Suprapubic skin (tissue), 4 donors: ENCODE results near the gene ZNFX1. TPM values are rescaled to one million over a fixed set of nuclear protein-coding genes. Genes with fewer than 3 reads are reported as not detected.

Source experiments
- DNase-seq, 2 donors: peaks; one replicate each; pipeline ENCODE4 v3.0.0-alpha.2; 2019; ENCODE audit warnings: low spot score in 2 of 2
- H3K27ac ChIP-seq: fragments of 200-600 bp; sonication (generic); one replicate; pipeline ENCODE4 v1.5.1; 2019
- H3K27me3 ChIP-seq: fragments of 200-600 bp; sonication (generic); one replicate; pipeline ENCODE4 v1.5.1; 2019
- H3K36me3 ChIP-seq: fragments of 200-600 bp; sonication (generic); one replicate; pipeline ENCODE4 v1.5.1; 2019
- H3K4me1 ChIP-seq: fragments of 200-600 bp; sonication (generic); one replicate; pipeline ENCODE4 v1.5.1; 2019
- H3K4me3 ChIP-seq: fragments of 200-600 bp; sonication (generic); one replicate; pipeline ENCODE4 v1.5.1; 2019; ENCODE audit warnings: mild to moderate bottlenecking
- H3K9me3 ChIP-seq: fragments of 200-600 bp; sonication (generic); one replicate; pipeline ENCODE4 v1.5.1; 2019
- EP300 ChIP-seq: sonication (generic); formaldehyde crosslinking; IDR thresholded peaks from one replicate; pipeline ENCODE4 v1.6.1; 2017; ENCODE audit warnings: antibody characterized with exemption
- POLR2A ChIP-seq, 2 donors: fragments of 450-650 bp; IDR thresholded peaks; one replicate each; pipeline ENCODE4 v1.6.1; 2017; ENCODE audit warnings: antibody characterized with exemption in 2 of 2, mild to moderate bottlenecking in 2 of 2, moderate library complexity in 2 of 2
- POLR2AphosphoS5 ChIP-seq, 3 donors: sonication (generic); formaldehyde crosslinking; IDR thresholded peaks; one replicate each; pipeline ENCODE4 v1.6.1; 2017; ENCODE audit warnings: antibody characterized with exemption in 3 of 3
- WGBS: methylation state at CpG from one replicate; pipeline ENCODE4 v1.1.5; 2018; 5-methylcytosine and 5-hydroxymethylcytosine counted together
- total RNA-seq, 4 donors: library from RNA; depleted of rRNA; stranded (reverse); fragments of >200 nt; gene quantifications; one replicate each; pipeline ENCODE4 v1.1.0, GENCODE V29; 2016
- TF ChIP-seq, protein P1 (sequence below), 2 donors: fragments of 200-600 bp in 1 of 2; fragments of 450-650 bp in 1 of 2; sonication (generic) in 1 of 2; IDR thresholded peaks; one replicate each; pipeline ENCODE4 v1.5.1; 2016 to 2019; ENCODE audit warnings: antibody characterized with exemption in 2 of 2, mild to moderate bottlenecking in 1 of 2, moderate library complexity in 1 of 2

The ZNFX1 gene
- total RNA-seq, 4 donors from 2014 or later = 25.9 to 36.1 (median 33.2) TPM

DNA sequence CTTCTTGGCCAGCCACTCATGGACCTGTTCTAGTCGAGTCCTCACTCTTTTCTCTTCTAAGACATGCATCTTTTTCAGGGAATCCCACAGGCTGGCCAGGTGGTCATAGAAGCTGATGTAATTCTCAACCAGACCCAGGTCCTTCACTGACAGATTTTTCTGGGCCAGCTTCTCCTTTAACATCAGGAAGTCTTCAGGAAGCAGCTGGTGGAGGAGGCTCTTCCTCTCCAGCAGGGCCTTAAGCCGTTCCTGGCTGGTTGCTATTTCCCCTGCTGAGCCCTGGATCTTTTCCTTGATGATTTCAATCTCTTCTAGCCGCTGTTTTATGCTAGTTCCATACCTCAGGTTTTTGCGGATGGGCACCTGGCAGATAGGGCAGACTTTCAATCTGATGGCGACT, 30.1 kb downstream of the ZNFX1 start:
- Histone ChIP-seq H3K36me3 (peaks cover 97% of the 10 kb centered on the region), H3K4me3 (no peak overlapping the region), H3K27me3 (no peaks in the 10 kb centered on the region), H3K27ac (no peak overlapping the region), H3K9me3 (no peaks in the 10 kb centered on the region), H3K4me1 (peaks cover 20% of the 10 kb centered on the region)
- 69% methylated on average over 5 of the region's 5 CpGs for WGBS
- no peak for DNase-seq
- TF ChIP-seq POLR2AphosphoS5 (IDR thresholded peaks at IDR 0.05) (no peak), POLR2A (IDR thresholded peaks at IDR 0.05) (no peak), EP300 (no peak)
- TF ChIP-seq, protein P1, sequence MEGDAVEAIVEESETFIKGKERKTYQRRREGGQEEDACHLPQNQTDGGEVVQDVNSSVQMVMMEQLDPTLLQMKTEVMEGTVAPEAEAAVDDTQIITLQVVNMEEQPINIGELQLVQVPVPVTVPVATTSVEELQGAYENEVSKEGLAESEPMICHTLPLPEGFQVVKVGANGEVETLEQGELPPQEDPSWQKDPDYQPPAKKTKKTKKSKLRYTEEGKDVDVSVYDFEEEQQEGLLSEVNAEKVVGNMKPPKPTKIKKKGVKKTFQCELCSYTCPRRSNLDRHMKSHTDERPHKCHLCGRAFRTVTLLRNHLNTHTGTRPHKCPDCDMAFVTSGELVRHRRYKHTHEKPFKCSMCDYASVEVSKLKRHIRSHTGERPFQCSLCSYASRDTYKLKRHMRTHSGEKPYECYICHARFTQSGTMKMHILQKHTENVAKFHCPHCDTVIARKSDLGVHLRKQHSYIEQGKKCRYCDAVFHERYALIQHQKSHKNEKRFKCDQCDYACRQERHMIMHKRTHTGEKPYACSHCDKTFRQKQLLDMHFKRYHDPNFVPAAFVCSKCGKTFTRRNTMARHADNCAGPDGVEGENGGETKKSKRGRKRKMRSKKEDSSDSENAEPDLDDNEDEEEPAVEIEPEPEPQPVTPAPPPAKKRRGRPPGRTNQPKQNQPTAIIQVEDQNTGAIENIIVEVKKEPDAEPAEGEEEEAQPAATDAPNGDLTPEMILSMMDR (IDR thresholded peaks at IDR 0.05) = no peak

DNA sequence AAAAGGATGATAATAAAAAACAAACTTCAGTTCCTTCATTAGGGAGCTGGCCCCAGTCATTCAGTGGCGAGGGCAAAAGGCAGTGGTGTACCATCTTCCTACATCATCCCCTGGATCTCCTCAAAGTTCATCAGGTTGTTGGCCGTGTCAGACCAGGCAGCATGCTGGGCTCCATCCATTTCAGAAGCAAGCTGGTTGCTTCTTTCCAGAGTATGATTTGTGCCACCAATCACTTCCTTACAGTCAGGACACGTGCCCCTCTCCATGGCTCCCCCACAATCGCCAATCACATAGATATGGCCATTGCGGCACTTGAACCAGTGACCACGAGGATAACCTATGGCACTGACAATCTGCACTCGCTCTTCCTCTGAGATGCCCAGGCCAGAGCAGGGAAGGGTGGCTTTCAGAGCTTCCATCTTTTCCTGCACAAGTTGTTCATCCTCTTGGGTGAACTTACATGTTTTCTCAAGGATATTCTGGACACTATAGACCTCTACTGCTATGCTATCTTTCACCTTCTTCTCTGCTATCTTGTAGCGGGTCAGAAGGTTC, 30.6 kb downstream of the ZNFX1 start:
- TF ChIP-seq POLR2AphosphoS5 (IDR thresholded peaks at IDR 0.05) (no peak), EP300 (no peak), POLR2A (IDR thresholded peaks at IDR 0.05) (no peak)
- TF ChIP-seq, protein P1 (IDR thresholded peaks at IDR 0.05) = no peak
- no peak overlapping the region for H3K27ac ChIP-seq

DNA sequence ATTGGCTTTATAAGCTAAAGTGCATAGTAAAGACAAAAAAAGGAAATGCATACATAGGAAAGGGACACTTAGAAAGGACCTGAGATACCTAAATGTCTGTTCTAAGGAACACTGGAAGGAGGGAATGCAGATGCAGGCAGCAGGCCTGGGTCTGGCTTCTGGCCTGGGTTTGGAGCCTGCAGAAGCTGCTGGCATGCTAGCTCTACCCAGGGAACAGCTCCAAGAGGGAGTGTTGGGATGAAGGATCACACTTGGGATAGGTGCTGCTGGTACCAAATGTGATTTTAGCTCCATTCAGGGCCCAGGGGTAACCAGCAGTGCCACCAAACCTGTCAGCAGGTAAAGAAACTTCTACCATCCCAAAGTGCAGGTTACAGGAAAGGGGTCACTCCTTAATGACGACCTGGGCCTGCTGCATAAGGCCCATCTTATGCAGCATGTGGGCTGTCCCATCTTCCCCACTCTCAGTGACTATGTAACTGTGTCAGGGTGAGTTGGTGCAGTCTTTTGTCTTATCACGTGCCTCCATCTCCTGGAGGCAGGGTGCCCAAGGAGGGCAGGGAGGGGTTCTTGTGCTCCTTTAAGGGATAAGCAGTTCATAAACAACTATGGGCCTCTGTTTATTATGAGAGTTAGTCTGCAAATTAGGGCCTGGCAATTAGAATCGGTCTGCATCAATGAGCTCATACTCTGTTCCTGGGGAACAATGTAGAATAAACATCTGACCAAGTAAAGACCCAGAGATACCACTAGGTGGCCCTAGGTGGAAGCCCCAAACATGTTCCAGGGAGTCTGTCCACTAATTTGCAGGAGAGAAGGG, 31.7 kb downstream of the ZNFX1 start:
- Histone ChIP-seq H3K27me3 (no peaks in the 10 kb centered on the region), H3K27ac (no peak overlapping the region), H3K4me1 (peaks cover 20% of the 10 kb centered on the region), H3K9me3 (no peaks in the 10 kb centered on the region), H3K4me3 (no peak overlapping the region), H3K36me3 (peaks cover 95% of the 10 kb centered on the region)
- WGBS = 31% methylated on average over 2 of the region's 3 CpGs
- DNase-seq = no peak
- no peak for TF ChIP-seq EP300
- TF ChIP-seq, protein P1 (IDR thresholded peaks at IDR 0.05) = peak; percentile 8 to 52

More for the DNA sequence above, 30.6 kb downstream of the ZNFX1 start:
- Histone ChIP-seq H3K36me3 (peaks cover 97% of the 10 kb centered on the region), H3K27me3 (no peaks in the 10 kb centered on the region), H3K9me3 (no peaks in the 10 kb centered on the region), H3K4me1 (peaks cover 20% of the 10 kb centered on the region), H3K4me3 (no peak overlapping the region)
- WGBS = 92% methylated on average over 8 of the region's 8 CpGs
- no peak for DNase-seq

DNA sequence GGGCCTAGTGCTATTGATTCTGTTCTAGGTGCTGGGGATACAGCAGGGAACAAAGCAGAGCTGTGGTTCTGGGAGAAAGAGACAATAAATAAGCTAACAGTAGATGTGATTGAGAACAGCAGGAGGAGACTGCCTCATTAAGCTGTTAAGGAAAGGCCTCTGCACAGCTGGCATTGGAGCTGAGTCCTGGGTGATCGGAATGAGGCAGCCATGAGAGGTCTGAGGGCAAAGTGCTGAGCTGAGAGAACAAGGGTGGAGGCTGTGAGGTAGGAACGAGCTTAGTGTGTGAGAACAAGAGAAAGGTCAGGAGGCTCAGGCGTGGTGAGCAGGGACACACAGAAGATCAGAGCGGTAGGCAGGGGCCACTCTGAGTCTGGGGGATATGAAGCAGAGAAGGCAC, 40.3 kb downstream of the ZNFX1 start:
- Histone ChIP-seq H3K4me1 (no peaks in the 10 kb centered on the region), H3K27me3 (no peaks in the 10 kb centered on the region), H3K4me3 (no peak overlapping the region), H3K9me3 (no peaks in the 10 kb centered on the region), H3K36me3 (peaks cover 93% of the 10 kb centered on the region), H3K27ac (no peak overlapping the region)
- 95% methylated on average over 4 of the region's 4 CpGs for WGBS
- TF ChIP-seq POLR2A (IDR thresholded peaks at IDR 0.05) (no peak), EP300 (no peak), POLR2AphosphoS5 (IDR thresholded peaks at IDR 0.05) (no peak)
- TF ChIP-seq, protein P1 (IDR thresholded peaks at IDR 0.05) = no peak
- no peak for DNase-seq

DNA sequence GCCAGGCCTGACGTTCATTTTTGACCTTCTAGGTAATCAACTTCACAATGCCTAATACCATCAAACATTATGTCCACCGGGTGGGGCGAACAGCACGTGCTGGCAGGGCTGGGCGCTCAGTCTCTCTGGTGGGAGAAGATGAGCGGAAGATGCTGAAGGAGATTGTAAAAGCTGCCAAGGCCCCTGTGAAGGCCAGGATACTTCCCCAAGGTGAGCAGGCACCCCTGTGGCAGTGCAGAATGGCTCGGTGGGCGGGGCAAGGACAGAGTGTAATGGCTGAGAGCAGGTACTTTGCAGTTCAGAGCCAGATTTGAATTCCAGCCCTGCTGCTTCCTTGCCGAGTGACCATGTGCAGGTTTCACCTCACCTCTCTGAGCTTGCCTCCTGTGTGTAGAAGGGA, 41.6 kb downstream of the ZNFX1 start:
- TF ChIP-seq POLR2A (IDR thresholded peaks at IDR 0.05) (no peak), POLR2AphosphoS5 (IDR thresholded peaks at IDR 0.05) (no peak), EP300 (no peak)
- TF ChIP-seq, protein P1 (IDR thresholded peaks at IDR 0.05) = no peak
- WGBS = 94% methylated on average over 9 of the region's 9 CpGs
- peaks cover 94% of the 10 kb centered on the region for H3K36me3 ChIP-seq
- DNase-seq = no peak
- no peak overlapping the region for H3K4me3 ChIP-seq
- H3K4me1 ChIP-seq = no peaks in the 10 kb centered on the region
- H3K9me3 ChIP-seq = no peaks in the 10 kb centered on the region
- no peak overlapping the region for H3K27ac ChIP-seq
- no peaks in the 10 kb centered on the region for H3K27me3 ChIP-seq
